ENCODE data around the gene TNNI3. TPM values are rescaled to one million over a fixed set of nuclear protein-coding genes. Genes with fewer than 3 reads are reported as not detected.

The TNNI3 gene
- total RNA-seq, 2 donors from 2014 or later: not detected

DNA sequence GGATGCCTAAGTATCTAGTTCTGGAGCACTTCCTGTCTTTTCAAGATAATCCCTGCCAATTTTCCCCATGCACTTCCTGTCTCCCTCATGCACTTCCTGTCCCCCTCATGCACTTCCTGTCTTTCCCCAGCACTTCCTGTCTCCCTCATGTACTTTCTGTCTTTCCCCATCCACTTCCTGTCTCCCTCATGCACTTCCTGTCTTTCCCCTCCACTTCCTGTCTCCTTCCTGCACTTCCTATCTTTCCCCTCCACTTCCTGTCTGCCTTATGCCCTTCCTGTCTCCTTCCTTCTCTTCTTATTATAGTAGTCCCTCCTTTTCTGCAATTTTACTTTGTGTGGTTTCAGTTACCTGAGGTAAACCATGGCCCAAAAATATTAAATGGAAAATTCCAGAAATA lies 5.5 kb downstream of the TNNI3 start:
- intact Hi-C loops (cut with DNase I): no loop called here
- DNase-seq (ENCODE audit: low spot score): no peak

DNA sequence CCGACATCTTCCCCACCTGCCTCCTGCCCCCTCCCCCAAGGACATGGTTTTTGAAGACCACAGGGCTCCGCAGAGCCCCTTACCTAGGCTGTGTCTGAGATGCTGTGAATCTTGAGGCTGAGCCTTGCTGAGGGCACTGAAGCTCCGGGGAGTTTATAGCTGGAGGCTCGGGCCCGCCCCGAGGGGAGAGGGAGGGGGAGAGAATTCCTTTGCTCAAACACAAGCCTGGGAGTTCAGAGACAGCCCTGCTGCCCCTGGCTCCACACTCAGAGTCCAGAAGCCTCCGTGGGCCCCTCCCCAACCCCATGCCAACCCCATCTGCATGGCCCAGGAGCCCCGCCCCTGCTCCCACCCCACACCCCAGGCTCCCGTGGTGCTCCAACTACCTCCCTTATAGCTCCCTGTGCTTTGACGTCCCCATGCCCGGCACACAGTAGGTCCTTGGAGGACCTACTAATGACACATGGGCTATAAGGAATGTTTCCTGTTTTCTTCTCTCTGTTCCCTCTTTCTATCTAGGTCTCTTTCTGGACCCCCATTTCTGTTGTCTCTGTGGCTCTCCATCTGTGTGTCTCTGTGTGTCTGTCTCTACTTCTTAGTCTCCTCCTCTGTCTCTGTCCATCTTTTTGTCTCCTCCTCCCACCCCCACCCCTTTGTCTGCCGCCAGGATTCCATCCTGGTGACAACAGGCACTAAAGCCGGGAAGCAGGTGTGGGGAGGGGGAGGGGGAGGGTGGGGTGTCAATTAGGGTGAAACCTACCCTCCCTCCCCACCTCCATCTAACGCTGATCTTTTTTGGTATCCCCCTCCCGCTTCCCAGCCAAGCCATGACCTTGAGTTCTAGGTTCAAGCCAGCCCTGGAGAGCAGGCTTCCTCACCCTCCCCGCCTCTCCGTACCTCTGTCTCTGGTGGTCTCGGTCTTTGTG lies 8.2 kb downstream of the TNNI3 start, which contains the start of gene TNNT1:
TSS of gene TNNT1 (minus strand) at position 129 of the 926 bp plus-strand sequence. CDS start 2,049 bp downstream, outside the sequence.
- no peak for DNase-seq (ENCODE audit: low spot score)
- intact Hi-C loops (cut with DNase I): loop anchor here in 1 of 2 donors (10.0 kb wide), 1 partner anchor 355 kb away; no protein-coding TSS in a partner anchor

DNA sequence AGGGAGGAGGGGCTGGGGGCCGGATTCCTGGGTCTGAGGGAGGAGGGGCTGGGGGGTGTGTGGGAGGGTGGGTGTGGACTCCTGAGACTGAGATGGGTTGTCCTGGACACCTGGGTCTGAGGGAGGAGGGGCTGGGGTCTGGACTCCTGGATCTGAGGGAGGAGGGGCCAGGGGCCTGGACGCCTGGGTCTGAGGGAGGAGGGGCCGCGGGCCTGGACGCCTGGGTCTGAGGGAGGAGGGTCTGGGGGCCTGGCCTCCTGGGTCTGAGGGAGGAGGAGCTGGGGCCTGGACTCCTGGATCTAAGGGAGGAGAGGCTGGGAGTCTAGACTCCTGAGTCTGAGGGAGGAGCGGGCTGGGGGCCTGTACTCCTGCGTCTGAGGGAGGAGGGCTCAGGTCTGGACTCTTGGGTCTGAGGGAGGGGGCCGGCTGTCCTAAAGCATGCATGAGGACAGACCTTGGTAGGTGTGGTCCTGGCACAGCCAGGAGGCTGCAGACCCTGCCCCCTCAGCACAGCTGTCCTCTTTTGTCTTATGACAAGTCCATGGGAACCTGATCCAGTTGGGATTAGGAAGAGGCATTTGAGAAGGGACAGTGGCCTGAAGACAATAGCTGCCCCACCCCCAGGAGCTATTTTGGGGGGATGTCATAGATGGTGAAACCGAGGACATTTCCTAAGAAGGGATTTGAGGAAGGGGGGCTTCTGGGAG lies 9.8 kb downstream of the TNNI3 start:
- intact Hi-C loops (cut with DNase I): loop anchor here in 1 of 2 donors (10.0 kb wide), 1 partner anchor 357 kb away; no protein-coding TSS in a partner anchor

DNA sequence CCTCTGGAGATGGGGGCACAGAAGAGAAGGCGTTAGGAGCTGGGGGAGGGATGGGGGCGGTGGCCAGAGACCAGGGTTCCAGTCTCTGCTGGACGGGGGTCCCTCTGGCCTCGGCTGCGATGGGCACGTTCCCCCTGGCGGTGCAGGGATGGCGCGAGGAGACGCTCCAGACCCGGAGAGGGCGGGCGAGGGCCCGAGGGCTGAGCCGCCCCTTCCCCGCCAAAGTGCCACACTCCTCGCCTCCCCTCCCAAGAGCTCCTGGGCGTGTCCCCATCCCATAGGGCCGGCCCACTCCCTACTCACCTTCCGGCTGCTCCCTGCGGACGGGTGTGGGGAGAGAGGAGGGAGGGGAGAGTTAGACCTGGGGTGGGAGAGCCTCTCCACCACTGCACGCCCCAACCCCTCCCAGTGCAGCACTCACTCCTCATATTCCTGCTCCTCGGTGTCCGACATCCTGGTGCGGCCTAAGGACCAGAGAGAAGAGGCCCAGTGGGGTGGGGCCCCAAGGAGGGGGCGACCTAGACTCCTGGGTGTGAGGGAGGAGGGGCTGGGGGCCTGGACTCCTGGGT lies 10.7 kb downstream of the TNNI3 start:
- no peak for DNase-seq (ENCODE audit: low spot score)
- intact Hi-C loops (cut with DNase I): loop anchor here in 1 of 2 donors (10.0 kb wide), 1 partner anchor 358 kb away; no protein-coding TSS in a partner anchor

More for the DNA sequence above, 9.8 kb downstream of the TNNI3 start:
- no peak for DNase-seq (ENCODE audit: low spot score)

DNA sequence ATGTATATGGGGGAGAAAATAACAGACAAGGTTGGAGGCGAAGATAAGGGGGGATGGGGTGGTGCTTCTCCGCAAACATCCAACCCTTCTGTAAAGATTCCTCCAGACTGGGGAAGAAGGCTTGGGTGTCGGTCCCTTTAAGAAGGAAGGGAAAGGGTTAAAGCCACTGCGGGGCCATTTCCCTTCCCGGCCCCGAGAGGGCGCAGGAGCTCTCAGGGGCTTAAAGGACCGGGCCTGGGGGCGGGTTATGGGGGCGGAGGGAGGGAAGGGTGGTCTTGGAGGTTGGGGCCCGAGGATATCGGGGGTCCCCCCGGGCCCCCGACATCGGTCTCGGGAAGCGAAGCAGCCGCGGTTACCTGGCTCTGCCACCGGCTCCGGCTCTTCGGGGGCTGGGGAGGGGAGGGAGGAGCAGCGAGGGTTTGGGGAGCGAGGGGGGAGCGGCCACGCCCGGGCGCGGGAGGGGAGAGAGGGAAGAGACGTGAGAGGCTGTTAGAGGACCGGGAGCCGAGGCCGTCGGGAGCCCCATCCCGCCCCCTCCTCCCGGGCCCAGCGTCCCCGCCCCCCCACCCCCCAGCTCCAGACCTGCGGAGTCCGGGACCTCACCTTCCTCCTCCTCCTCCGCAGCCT lies 11.3 kb downstream of the TNNI3 start:
- intact Hi-C loops (cut with DNase I): loop anchor here in 1 of 2 donors (10.0 kb wide), 1 partner anchor 359 kb away; no protein-coding TSS in a partner anchor
- DNase-seq (ENCODE audit: low spot score): no peak

DNA sequence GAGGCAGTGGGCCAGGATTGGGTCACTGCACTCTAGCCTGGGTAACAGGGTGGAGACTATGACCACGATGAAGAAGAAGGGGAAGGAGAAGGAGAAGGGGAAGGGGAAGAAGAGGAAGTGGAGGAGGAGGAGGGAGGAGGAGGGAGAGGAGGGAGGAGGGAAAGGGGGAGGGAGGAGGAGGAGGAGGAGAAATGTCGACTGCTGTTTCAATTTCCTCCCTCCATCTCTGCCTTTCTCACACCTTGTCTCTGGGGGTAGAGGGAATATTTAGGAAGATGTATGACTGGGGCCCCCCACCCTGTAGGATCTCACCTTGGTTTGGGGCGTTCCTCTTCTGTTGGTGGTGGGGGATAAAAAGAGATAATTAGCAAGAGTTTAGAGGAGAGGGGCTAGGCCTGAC lies 12.3 kb downstream of the TNNI3 start:
- DNase-seq (ENCODE audit: low spot score): no peak
- intact Hi-C loops (cut with DNase I): loop anchor here in 1 of 2 donors (10.0 kb wide), 1 partner anchor 360 kb away; no protein-coding TSS in a partner anchor

DNA sequence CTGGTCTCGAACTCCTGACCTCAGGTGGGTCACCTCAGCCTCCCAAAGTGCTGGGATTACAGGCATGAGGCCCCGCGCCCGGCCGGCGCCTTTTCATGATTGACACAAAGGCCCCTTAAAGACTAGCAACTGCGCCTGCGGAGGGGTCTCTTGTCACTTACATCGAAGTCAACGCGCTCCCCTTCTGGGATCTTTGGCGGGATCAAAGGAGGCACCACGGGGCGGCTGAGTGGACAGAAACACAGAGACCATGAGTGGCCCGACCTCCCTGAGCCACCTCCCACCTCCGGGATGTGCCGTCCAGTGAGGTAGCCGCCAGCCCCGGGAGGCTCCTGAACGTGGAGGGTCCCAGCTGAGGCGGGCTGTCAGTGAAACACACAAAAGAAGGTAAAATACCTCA lies 15.8 kb downstream of the TNNI3 start:
- no peak for DNase-seq (ENCODE audit: low spot score)
- intact Hi-C loops (cut with DNase I): loop anchor here in 1 of 2 donors (10.0 kb wide), 1 partner anchor 363 kb away; no protein-coding TSS in a partner anchor

DNA sequence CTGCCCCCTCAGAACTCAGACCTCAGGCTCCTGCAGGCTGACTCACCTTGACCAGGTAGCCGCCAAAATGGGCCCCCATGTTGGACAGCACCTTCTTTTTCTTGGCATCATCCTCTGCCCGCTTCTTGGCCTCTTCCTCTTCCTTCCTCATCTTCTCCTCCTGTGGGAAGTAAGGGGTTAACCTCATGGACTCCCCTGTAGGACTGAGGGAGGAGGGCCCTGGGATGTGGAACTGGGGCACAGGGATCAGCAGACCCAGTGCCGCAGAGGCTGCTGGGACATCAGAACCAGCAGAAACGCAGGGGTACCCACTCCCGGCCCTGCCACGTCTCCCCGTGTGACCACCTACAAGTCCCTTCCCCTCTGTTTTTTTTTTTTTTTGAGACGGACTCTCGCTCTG lies 19.6 kb downstream of the TNNI3 start:
- DNase-seq (ENCODE audit: low spot score): no peak
- intact Hi-C loops (cut with DNase I): loop anchor here in 1 of 2 donors (10.0 kb wide), 1 partner anchor 297 kb away; no protein-coding TSS in a partner anchor

DNA sequence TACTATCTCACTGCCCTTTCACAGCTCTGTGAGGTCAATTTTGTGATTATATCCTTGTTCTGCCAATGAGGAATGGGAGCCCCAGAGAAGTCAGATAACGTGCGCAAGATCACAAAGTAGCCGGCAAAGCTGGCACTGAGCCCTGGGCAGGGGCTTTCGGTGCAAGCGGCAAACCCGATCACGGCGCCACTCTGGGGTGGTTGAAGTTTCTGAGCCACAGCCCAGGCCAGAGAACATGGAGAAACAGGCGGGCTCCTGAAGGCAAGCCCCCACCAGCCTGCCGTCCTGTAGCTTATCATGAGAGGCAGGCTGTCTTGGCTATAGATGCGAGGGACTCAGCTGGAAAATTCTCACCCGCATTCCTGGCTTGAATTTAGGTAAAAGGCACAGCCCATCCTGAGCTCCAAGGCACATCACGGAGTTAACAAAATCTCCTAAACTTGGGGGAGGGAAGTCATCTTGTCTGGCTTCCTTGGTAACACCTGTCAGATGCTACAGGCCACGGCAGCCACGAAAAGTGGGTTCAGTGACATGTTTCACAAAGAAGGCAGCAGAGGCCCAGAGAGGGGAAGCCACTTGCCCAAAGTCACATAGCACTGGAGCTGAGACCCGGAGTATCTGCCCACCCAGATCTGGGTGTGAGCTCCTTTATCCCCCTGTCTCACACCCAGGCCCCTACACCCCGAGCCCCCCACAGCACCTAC lies 21.0 kb downstream of the TNNI3 start:
- DNase-seq (ENCODE audit: low spot score): no peak
- intact Hi-C loops (cut with DNase I): loop anchor here in 1 of 2 donors (10.0 kb wide), 1 partner anchor 298 kb away; no protein-coding TSS in a partner anchor

DNA sequence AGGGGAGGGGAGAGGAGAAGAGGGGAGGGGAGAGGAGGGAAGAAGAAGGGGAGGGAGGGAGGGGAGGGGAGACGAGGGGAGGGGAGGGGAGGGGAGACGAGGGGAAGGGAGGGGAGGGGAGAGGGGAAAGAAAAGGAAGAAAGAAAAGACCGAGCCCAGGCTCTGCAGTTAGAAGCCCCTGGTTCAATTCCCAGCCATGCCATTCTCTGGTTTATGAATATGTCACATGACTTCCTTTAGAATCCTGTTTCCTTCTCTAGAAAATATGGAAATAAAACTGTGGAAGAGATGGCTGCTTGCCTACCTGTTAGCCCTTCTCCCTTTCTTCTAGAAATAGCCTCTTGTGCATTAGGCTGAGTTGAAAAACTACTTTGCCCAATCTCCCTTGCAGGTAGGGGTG lies 22.8 kb downstream of the TNNI3 start:
- intact Hi-C loops (cut with DNase I): loop anchor here in 1 of 2 donors (10.0 kb wide), 1 partner anchor 300 kb away; no protein-coding TSS in a partner anchor
- DNase-seq (ENCODE audit: low spot score): no peak

DNA sequence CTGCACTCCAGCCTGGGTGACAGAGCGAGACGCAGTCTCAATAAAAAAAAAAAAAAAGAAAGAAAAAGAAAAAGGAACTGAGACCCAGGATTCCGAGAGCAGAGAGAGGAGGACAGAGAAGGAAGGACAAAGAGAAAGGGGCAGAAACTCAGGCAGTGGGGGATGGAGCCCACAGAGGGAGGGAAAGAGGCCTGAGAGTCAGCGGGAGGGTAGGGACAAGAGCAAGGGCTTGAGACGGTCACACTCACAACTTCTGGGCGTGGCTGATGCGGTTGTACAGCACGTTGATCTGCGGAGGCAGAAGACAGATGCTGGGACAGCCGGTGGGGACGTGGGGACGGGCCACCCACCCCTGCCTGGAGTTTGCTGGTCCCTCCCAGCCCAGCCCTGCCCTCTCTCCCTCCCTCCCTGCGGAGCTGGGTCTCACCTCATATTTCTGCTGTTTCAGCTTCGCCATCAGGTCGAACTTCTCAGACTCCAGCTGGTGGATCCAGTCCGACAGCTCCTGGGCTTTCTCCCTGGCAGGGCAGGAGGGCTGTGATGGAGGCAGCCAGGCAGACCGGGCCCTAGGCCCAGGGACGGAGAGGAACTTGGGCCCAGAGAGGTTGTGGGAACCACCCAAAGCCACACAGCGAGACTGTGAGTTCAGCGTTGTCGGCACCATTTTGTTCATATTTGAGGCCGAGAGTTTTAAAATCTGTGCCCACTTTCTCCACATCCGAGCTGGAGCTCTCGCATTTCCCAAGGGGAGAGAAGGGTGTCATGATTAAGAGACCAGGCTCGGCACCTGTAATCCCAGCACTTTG lies 23.7 kb downstream of the TNNI3 start:
- no peak for DNase-seq (ENCODE audit: low spot score)
- intact Hi-C loops (cut with DNase I): loop anchor here in 1 of 2 donors (10.0 kb wide), 1 partner anchor 301 kb away; no protein-coding TSS in a partner anchor

DNA sequence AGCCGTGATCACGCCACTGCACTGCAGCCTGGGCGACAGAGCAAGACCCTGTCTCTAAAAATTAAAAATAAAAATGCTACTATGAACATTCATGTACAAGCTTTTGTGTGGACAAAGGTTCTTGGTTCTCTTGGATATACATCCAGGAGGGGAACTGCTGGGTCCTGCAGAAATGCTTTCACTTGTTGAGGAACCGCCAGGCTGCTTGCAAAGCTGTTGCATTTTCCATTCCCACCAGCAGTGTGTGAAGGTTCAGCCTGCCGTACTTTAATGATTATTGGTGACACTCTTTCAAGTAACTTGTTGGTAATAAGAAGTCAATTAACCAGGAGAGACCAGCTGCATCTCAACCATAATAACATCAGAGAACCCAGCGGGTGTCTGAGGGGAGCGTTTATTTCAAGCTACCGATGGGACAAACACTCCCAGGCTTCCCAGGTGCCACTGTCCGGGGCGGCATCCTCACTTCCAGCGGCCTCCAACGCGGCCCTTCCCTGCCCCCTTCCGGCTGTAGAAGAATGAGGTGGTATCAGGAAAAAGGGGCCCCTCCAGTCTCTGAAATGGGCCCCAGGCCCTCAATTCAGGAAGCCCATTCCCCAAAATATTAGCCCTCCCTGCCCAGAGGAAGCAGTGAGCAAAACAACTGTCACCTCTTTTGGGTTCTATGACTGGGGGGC lies 24.9 kb downstream of the TNNI3 start:
- DNase-seq (ENCODE audit: low spot score): no peak
- intact Hi-C loops (cut with DNase I): loop anchor here in 1 of 2 donors (10.0 kb wide), 1 partner anchor 302 kb away; no protein-coding TSS in a partner anchor

DNA sequence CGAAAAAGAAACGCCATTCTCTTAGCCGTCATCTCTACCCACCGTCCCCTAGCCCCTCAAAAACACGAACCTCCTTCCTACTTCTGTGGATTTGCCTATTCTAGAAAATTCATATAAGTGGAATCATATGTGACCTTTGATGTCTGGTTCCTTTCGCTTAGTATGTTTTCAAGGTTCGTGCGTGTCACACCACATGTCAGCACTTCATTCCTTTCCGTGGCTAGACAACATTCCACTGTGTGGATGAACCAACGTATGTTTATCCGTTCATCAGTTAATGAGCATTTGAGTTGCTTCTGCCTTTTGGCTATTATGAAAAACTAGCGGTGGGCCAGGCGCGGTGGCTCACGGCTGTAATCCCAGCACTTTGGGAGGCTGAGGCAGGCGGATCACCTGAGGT lies 26.1 kb downstream of the TNNI3 start:
- no peak for DNase-seq (ENCODE audit: low spot score)
- intact Hi-C loops (cut with DNase I): loop anchor here in 1 of 2 donors (10.0 kb wide), 1 partner anchor 303 kb away; no protein-coding TSS in a partner anchor

DNA sequence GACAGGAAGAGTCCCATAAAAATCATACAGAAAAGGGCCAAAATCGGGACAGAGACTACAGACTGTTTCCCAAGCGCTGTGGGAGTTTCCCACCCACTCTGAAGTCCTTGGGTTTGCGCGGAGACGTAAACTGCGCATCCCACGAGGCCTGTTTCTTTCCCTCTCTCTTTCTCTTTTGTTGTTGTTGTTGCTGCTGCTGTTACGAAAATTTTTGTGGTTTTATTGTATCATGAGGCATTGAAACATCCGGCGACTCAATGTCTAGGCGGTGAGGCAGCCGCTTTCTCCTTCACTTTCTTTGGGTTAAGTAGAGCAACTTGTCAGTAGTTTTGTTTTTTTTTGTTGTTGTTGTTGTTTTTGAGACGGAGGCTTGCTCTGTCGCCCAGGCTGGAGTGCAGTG lies 38.5 kb downstream of the TNNI3 start:
- no peak for DNase-seq (ENCODE audit: low spot score)
- intact Hi-C loops (cut with DNase I): loop anchor here in 1 of 2 donors (2.0 kb wide), 1 partner anchor 38 kb away; the partner anchor contains the start of gene TNNI3

DNA sequence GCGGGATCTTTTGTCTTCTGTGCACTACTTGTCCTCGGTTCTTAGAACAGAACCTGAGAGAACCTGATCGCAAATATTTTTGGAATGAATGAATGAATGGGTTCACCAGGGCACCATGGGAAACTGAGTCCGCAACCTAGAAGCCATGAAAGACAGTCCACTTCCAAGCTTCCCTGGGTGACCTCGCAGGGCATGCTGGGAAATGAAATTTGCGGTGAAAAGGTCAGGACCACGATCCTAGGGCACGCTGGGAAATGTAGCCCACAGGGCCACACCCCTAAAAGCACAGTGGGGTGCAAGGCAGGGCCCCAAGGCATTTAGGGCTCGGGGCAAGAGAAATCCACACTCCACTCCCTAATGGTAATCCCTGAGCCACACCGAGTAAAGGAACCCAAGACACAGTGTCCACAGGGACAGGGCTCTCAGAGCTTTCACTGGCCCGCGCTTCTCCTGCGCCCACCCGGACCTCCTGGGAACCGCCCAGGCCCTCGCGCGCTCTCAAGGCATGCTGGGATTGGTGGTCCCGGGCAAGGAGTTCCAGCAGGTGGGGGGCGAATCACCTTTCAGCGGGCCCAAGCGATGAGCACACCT lies 39.0 kb downstream of the TNNI3 start:
- DNase-seq (ENCODE audit: low spot score): no peak
- intact Hi-C loops (cut with DNase I): loop anchor here in 1 of 2 donors (2.0 kb wide), 1 partner anchor 38 kb away; the partner anchor contains the start of gene TNNI3

All from posterior vena cava (tissue), 2 donors.